Prostate gland (tissue), 2 donors: Measurements from ENCODE around the gene NUTM1. TPM values are rescaled to one million over a fixed set of nuclear protein-coding genes. Genes with fewer than 3 reads are reported as not detected.

Experiments used
- DNase-seq: peaks from one replicate; pipeline ENCODE4 v3.0.0-alpha.2; 2019; ENCODE audit warnings: low spot score
- H3K27ac ChIP-seq, 2 donors: fragments of 200-600 bp; sonication (generic); 2 replicates each; pipeline ENCODE4 v1.5.1; 2017 to 2019
- H3K27me3 ChIP-seq: fragments of 200-600 bp; sonication (generic); replicated peaks from 2 replicates; pipeline ENCODE4 v1.5.1; 2019; ENCODE audit not compliant: insufficient read depth
- H3K36me3 ChIP-seq, 2 donors: fragments of 200-600 bp; sonication (generic); 1 replicate in 1 of 2; 2 replicates in 1 of 2; pipeline versions ENCODE4 v1.5.1 to v1.8.1; 2017 to 2019
- H3K4me1 ChIP-seq: fragments of 200-600 bp; sonication (generic); replicated peaks from 2 replicates; pipeline ENCODE4 v1.5.1; 2019
- H3K4me3 ChIP-seq, 2 donors: fragments of 200-600 bp; sonication (generic); 2 replicates each; pipeline ENCODE4 v1.5.1; 2017 to 2019
- H3K9me3 ChIP-seq: fragments of 200-600 bp; sonication (generic); 2 replicates; pipeline ENCODE4 v1.5.1; 2017
- CTCF ChIP-seq, 4 experiments: fragments of 200-600 bp in 2 of 4; fragments of 450-650 bp in 2 of 4; sonication (generic) in 2 of 4; IDR thresholded peaks; 1 replicate in 3 of 4; 2 replicates in 1 of 4; pipeline ENCODE4 v1.5.1; 2016 to 2019; ENCODE audit warnings: antibody characterized with exemption in 4 of 4, mild to moderate bottlenecking in 2 of 4, moderate library complexity in 2 of 4
- POLR2A ChIP-seq: fragments of 450-650 bp; IDR thresholded peaks from one replicate; pipeline ENCODE4 v1.6.1; 2016; ENCODE audit warnings: antibody characterized with exemption, mild to moderate bottlenecking
- POLR2AphosphoS5 ChIP-seq: sonication (generic); formaldehyde crosslinking; IDR thresholded peaks from one replicate; pipeline ENCODE4 v1.6.1; 2017; ENCODE audit warnings: antibody characterized with exemption
- WGBS: methylation state at CpG from one replicate; pipeline ENCODE4 v1.1.5; 2018; 5-methylcytosine and 5-hydroxymethylcytosine counted together
- intact Hi-C: fragments of 100-400 bp; cut with DNase I; formaldehyde crosslinking; loops from one replicate; pipeline ENCODE4 v1.14.2; 2022
- total RNA-seq, 2 donors: library from RNA; depleted of rRNA; stranded (reverse); fragments of >200 nt; gene quantifications; one replicate each; pipeline ENCODE4 v1.1.0, GENCODE V29; 2016

Gene NUTM1
- total RNA-seq, 2 donors from 2014 or later, result 6.9 TPM; not detected in 1

DNA sequence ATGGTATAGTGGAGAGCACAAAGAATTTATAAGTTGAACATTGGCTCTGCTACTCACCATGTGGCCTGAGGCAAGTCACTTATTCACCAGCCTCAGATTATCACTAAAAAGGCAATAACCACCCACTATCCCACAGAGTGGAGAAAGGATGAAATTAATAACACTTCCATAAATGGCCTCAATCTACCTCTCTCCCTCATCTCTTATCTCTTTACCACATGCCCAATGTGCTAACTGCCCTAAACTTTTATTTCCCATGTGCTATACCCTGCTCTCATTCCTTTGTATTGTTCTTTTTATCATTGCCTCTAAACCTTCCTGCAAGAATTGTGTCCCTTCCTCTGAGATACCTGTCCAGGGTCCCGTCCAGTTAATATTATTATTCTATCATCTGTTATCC is 31.6 kb upstream of the NUTM1 start:
- Histone ChIP-seq H3K27me3 (no peaks in the 10 kb centered on the region), H3K4me3 (no peak overlapping the region), H3K9me3 (no peaks in the 10 kb centered on the region), H3K4me1 (no peaks in the 10 kb centered on the region), H3K36me3 (no peaks in the 10 kb centered on the region), H3K27ac (no peak overlapping the region)
- 91% methylated on average over 1 of the region's 1 CpG for WGBS
- no peak for TF ChIP-seq CTCF (IDR thresholded peaks at IDR 0.05)
- no peak for TF ChIP-seq POLR2A
- no peak for TF ChIP-seq POLR2AphosphoS5
- intact Hi-C loops, result no loop called here
- DNase-seq, result no peak

DNA sequence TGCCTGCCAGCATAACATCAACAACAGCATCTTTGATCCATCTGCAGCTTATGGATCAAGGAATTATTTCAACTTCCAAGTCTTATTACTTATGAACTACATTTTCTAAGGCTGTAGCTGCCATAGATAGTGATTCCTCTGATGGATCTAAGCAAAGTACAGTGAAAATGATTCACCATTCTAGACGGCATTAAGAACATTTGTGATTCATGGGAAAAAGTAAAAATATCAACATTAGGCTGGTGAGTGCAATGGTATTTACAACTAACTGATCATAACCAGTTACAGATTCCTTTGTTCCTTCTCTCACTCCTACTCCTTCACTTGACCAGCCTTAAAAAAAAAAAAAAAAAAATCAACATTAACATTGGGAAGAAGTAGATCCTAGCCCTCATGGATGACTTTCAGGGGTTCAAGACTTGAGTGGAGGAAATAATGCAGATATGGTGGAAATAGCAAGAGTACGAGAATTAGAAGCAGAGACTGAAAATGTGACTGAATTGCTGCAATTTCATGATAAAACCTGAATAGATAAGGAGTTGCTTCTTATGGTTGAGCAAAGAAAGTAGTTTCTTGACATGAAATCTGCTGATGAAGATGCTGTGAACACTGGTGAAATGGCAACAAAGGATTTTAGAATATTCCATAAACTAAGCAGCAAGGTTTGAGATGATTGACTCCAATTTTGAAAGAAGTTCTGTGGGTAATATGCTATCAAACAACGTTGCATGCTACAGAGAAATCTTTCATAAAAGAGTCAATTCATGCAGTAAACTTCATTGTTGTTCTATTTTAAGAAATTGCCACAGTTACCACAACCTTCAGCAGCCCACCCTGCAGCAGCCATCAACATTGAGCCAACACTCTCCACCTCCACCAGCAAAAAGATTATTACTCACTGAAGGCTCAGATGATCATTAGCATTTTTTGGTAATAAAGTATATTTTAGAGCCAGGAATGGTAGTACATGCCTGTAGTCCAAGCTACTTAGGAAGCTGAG is 28.3 kb upstream of the NUTM1 start:
- Histone ChIP-seq H3K36me3 (no peaks in the 10 kb centered on the region), H3K4me3 (no peak overlapping the region), H3K4me1 (peaks cover 3% of the 10 kb centered on the region), H3K27me3 (no peaks in the 10 kb centered on the region), H3K9me3 (no peaks in the 10 kb centered on the region), H3K27ac (no peak overlapping the region)
- intact Hi-C loops, result no loop called here
- 86% methylated on average over 3 of the region's 3 CpGs for WGBS
- DNase-seq, result no peak
- no peak for TF ChIP-seq POLR2AphosphoS5
- no peak for TF ChIP-seq CTCF (IDR thresholded peaks at IDR 0.05)
- TF ChIP-seq POLR2A, result no peak

DNA sequence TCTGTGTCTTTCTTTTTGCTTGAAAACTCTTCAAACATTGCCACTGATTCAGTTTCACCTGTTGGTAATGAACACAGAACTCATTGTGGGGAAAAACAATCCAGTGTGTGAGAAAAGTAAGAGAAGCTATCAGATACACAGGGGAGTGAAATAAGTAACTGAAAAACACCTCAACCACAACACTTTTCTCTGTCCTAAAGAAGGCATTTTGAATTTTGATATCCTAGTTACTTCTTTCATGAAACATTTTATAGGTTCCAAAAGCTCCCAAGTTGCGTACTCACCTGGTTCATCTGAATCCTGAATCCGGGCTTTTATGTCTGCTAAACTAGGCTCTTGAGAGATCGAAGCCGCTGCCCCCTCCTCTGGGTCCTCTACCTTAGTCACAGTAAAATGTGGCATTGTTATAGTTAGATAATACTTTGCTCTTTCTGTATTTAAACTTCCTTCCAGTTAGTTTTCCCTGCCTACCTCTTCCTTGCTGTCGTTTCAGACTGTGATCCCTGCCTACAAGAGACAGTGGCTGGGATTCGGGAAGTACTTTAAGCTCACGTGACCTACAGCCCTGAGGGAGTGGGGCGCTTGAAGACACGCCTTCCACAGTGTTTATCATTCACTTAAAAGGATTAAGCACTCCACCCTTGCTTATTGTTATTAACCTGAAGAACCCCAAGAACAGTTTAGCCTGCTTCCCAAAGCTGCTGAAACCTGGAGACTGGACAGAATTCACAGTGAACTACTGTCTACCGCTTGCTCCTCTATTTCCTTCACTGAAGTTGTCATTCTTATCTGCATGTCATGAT is 24.6 kb upstream of the NUTM1 start:
- intact Hi-C loops, result no loop called here
- H3K27ac ChIP-seq, result peak overlapping the region; percentile 63 to 72
- no peaks in the 10 kb centered on the region for H3K27me3 ChIP-seq
- H3K4me1 ChIP-seq, result peaks cover 3% of the 10 kb centered on the region
- no peaks in the 10 kb centered on the region for H3K36me3 ChIP-seq
- TF ChIP-seq CTCF (IDR thresholded peaks at IDR 0.05) (no peak), POLR2AphosphoS5 (peak; percentile 90), POLR2A (peak; percentile 63)
- H3K4me3 ChIP-seq, result peak overlapping the region; percentile 31 to 46
- 8% methylated on average over 10 of the region's 10 CpGs for WGBS
- H3K9me3 ChIP-seq, result no peaks in the 10 kb centered on the region
- DNase-seq, result peak; percentile 81

DNA sequence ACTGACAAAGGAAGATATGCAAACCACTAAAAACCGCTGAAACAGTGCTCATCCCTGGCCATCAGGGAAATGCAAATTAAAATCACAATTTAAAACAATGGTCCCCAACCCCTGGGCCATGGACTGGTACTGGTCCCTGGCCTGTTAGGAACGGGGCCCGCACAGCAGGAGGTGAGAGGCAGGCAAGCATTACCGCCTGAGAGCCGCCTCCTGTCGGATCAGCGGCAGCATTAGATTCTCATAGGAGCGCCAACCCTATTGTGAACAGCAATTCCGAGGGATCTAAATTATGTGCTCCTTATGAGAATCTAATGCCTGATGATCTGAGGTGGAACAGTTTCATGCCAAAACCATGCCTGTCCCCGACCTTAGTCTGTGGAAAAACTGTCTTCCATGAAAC is 19.9 kb upstream of the NUTM1 start:
- no peak overlapping the region for H3K27ac ChIP-seq
- TF ChIP-seq CTCF (IDR thresholded peaks at IDR 0.05) (no peak), POLR2AphosphoS5 (no peak), POLR2A (no peak)
- H3K4me3 ChIP-seq, result no peak overlapping the region
- no peaks in the 10 kb centered on the region for H3K36me3 ChIP-seq
- no peaks in the 10 kb centered on the region for H3K9me3 ChIP-seq
- 97% methylated on average over 10 of the region's 10 CpGs for WGBS
- no peaks in the 10 kb centered on the region for H3K27me3 ChIP-seq
- H3K4me1 ChIP-seq, result no peaks in the 10 kb centered on the region
- no peak for DNase-seq
- intact Hi-C loops, result no loop called here
